HG03045 (cell line): ENCODE measurements around the gene FNDC7.
A peak's percentile ranks its signal among the peaks of the same experiment; 100 is the strongest.
"Not testable (repeated sequence)": the region's sequence is repeated elsewhere in the genome, so short reads cannot be mapped to it uniquely, and the experiment has no call there.

Experiments used
- ATAC-seq: cut with Tn5 transposase; IDR thresholded peaks from one replicate; pipeline ENCODE4 v1.9.1; 2021; ENCODE audit warnings: mild to moderate bottlenecking, moderate library complexity; ENCODE audit not compliant: unreplicated experiment

FNDC7 gene

DNA sequence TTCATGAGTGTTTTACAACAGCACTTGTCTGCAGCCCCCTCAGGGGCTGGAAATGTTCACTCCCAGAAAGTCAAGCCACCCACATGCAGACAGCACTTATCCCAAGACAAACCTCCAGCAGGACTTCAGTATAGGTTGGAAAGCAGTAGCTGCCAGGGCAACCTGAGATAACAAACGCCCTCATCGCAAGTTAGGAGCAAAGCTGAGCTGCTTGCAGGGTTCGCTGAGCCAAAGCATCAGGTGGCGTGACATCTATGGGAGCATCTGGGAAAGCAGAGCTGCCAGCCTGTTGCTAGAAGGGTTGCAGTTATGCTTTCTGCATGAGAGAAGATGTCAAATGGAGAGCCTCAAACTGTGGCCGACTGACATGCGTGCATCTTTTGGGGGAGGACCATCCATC is 29.5 kb downstream of the FNDC7 start:
- ATAC-seq, result no peak

DNA sequence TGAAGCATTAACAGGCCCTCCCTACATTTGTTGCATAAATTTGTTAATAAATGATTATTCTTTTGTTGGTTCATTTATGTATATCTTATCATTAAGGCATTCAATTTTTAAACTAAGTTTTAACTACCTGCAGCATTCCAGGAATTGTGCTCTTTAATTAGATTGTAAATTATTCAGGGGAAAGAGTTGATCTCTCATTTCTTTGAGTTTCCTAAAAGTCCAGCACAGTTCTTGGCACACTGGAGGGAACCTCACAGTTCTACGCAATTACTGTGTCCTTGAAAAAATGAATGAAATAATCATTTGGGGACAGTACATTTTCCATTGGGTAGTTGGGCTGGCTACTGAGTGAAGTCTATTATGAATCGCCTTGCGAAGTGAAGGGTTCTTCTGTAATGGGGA is 33.3 kb downstream of the FNDC7 start:
- ATAC-seq, result no peak

DNA sequence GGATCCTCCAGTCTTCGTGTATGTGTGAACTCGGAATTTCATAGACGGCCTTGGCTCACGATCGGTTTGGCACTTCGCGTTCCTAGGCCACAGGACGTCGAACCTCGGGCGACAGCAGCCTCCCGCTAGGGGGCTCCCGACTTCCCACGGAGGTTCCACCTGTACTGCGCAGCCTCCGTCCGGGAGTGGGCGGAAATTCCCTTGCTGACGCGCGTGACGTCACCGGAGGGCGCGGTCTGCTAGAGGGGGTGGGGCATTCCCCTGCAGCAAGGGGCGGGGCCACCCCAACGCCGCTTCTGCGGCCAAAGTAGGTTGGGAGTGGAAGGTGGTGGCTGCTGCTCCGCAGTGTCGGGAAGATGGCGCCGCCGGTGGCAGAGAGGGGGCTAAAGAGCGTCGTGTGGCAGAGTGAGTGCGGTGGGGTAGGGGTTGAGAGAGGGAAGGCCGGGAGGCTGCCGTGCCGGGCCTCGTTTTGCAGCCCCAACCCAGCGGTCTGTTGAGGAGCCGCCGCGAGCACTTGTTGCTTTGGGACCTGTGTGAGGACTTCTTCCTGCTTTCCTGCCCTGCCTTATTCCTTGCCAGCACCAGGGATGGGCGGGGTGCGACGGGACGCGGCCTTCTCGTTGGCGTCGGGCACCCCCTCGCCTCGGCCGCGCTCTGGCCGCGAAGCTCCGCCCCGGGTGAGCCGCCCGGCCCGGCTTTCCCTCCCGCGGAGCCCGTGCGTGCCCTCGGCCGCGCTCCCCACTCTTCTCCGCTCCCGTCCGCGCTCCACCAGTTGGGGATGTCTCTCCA is 33.9 kb downstream of the FNDC7 start, which contains the start of gene STXBP3:
STXBP3 (plus strand) TSS at position 293 of the 789 bp plus-strand sequence; CDS start at position 357, 64 bp downstream.
- ATAC-seq, result peak; percentile 91

DNA sequence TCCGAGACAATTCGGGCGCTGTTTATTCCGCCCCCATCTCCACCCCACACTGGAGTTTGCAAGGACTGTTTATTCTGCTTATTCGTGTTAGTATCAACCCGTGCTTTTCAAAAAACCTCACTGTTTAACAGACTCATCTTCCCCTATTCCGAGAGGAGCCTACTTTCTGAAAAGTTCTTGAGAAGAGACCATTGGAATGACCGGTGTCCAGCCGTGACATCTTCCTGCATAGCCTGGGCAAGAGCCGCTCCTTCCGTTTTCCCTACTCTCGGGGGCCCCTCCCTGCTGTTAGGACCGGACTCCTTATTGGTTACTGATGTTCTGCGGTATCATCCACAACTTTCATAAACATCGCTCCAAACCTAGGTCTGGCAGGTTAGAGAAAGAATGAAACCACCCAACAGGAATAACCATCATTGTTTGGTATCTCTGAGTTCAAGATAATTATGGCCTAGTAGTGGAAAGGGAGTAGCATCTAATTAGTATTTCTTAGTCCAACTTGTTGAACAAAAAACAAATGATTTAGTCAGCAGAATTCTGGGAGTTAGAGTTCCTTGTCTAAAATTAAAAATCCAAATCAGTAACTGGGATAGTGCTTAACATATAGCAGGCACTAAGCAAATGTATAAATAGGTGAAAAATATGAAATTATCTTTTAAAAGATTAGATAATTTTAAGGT is 34.6 kb downstream of the FNDC7 start:
- peak; percentile 36 for ATAC-seq

DNA sequence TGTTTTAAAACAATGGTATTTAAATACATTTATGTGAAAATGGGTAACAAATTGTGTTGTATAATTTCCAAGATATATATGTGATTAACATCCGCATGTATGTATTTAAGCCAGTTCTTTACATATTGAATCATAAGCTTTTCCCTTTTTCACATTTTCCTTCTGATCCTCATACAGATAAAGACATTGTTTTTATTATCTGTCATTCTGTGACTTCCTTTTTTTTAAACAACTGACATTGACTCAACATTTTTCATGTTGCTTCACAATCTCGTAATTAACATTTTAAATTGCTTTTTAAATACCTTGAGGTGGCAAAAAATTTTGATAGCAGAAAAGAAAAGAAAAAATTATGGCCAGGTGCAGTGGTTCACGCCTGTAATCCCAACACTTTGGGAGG is 35.2 kb downstream of the FNDC7 start:
- ATAC-seq, result no peak

DNA sequence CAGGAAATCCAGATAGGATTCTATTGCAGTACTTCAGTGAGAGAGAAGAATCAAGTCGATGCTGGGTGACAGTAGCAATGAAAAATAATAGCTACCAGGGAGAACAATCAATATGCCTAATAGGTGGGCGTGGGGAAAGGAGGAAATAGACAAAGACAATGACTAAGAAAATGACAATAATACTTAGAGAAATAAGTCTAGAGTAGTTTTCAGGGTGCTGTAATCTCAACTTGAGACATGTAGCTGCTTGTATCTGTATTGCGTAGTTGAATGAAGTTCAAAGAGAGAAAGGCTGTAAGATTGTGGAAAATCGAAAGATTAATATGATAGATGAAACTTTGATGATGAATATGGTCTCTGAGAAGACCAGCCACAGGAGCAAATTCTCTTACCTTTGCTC is 36.4 kb downstream of the FNDC7 start:
- no peak for ATAC-seq

DNA sequence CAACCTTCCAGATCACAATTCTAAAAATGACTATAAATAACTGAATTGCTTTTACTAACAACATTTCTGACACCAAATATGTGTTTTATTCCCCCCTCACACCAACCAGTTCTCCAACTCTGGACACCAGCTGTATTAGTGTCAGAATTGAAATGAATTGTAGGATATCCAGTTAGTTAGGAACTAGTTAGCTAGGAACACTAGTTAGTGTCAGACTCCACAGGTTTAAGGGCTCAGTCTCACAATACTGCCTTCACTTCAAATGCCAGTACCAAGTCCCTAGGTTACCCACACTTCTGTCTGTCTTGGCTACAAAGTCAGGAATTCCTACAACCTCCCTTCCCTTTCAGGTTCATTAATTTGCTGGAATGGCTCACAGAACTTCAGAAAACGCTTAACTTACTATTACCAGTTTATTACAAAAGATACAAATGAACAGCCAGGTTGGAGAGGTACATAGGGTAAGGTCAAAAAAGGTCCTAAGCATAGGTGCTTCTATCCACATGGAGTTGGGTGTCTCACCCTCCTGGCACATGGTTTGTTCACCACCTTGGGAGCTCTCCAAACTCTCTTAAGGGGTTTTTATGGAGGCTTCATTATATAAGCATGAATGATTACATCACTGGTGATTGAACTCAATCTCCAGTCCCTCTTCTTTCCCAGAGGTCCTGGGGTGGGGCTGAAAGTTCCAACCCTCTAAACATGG is 37.9 kb downstream of the FNDC7 start:
- ATAC-seq, result no peak

DNA sequence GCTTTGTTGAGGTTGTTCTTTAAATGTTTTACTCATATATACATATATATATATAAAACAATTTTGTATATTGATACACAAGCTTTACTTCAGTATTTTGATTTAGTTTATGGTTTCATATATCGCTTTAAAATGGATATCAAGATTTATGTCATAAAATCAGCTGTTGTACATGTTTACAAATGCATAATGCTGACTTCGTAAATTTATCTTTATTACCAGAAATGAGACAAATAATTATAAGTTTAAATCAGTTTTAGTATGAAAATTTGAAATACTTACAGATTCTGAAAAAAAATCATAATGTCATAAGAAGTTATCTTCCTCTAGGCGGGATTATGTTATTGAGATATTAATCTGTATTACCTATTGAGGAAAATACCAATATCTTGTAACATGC is 40.7 kb downstream of the FNDC7 start:
- no peak for ATAC-seq

DNA sequence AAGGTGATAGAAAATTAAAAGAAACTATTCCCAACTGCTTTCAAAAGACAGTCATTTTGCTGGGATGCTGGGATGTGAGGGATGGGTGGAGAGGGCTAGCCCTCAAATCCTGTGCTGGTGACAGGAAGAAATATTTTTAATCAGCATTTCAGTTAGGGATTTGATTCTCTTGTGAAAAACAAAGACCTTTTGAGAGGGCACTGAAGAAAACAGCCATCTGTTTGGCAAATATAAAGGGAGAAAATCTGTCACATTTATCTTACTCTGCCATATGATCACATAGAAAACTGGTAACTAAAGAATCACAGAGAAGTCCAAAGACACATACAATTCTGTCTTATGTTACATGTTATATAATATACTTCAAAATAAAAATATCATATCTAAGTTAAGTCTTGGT is 46.1 kb downstream of the FNDC7 start:
- ATAC-seq, result no peak

DNA sequence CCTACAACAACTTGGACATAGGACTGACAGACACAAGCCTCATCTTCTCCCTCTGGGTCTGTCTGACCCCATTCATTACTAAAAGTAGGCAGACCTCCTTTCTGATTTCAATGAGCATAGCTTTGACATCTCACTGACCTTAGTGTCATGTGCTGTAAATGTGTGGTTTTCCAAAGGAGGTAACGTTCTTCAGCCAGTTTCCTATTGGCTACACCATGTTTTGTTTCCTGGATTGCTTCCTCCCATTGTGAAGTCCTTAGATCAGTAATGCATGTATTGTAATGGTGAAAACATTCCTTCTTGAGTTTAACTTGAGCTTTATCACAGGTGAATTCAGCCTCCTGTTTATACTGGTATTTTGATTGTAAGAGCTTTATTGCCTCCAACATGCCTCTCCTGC is 54.4 kb downstream of the FNDC7 start:
- no peak for ATAC-seq

DNA sequence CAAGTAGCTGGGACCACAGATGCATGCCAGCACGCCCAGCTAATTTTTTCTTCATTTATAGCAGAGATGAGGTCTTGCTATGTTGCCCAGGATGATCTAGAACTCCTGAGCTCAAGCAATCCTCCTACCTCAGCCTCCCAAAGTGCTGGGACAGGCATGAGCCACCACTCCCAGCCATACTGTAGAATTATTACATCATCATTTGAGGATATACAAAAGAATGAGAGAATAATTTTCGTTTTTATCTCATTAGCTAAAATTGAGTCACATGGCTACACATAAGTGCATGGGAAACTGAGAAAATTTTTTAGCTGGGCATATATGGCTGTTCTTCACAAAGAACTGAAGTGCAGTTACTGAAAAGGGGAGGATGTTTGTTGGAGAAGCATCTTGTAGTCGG is 55.0 kb downstream of the FNDC7 start:
- no peak for ATAC-seq

DNA sequence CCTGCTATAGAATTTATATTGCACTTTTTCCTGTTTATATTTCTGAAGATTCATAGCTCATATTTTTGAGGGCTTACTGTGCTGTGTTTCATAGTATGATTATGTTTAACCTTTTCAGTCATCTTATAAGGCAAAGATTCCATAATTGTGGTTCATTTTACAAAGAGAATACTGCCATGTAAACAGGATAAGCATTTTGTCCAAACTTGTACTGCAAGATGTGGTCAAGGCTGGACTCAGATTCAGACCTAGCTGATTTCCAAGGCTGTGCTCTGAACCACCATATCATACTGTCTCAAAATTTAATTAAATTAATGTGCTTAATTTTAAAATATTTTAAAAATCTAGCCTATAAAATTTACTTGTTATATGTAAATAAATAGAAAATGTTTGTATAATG is 65.1 kb downstream of the FNDC7 start:
- ATAC-seq, result no peak

DNA sequence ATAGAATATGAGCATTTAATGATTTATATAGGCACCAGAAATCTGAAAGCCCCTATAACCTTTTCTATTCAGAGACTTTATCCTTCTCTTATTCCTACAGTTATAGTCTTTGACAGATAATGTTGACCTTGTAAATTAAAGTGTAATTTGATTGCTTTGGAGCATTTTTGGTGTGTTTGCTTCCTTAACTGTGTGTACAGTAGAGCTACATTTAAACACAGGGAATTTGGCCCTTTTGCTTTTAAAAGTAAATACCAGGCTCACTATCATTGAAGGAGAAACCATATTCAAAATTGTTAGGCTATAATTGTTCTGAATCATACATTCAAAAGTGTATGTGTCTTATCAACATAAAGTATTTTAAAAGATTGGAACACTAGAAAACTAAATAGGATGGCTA is 66.7 kb downstream of the FNDC7 start:
- no peak for ATAC-seq

DNA sequence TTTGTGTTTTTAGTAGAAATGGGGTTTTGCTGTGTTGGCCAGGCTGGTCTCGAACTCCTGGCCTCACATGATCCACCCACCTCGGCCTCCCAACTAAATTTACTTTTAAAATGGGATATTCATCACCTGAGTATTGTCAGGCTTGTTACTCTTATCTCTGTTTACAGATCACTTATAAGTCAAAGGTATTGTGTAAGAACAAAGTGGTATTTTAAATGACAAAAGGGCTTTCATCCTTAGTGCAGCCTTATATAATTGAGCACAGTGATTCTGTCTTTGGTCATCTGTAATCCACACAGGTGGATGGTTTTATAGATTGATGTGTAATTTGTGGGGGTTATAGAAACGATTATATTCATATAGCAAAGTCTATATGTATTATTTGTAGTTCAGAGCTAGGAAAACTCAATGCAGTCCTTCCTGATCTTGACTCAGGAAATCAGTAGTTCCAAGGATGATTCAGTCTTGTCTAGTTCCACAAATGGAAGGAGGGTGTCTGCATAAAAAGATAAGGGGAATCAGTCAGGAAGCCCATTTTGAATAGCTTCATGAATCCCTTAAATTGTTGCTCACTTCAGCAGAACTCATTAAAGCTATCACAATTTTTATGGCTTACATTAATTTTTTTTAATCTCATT is 68.3 kb downstream of the FNDC7 start:
- ATAC-seq, result no peak

DNA sequence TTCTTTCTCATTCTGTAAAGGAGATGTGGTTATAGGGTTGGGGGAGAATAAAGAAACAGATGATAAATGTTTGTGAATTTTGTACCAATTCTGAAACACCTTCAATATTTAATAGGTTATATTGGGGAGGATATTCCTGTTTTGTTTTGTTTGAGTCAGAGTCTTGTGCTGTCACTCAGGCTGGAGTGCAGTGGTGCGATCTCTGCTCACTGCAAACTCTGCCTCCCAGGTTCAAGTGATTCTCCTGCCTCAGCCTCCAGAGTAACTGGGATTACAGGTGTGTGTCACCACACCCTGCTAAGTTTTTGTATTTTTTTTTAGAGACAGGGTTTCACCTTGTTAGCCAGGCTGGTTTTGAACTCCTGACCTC is 68.9 kb downstream of the FNDC7 start:
- ATAC-seq, result not testable (repeated sequence)

DNA sequence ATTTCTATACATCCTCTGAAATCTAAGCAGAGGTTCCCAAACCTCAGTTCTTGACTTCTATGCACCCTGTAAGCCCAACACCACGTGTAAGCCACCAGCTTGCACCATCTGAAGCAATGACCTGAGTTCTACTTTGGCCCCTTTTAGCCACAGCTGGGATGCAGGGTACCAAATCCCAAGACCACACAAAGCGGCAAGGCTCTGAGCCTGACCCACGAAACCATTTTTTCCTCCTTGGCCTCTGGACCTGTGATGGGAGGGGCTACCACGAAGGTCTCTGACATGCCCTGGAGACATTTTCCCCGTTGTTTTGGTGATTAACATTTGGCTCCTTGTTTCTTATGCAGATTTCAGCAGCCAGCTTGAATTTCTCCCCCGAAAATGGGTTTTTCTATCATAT is 72.6 kb downstream of the FNDC7 start:
- no peak for ATAC-seq

DNA sequence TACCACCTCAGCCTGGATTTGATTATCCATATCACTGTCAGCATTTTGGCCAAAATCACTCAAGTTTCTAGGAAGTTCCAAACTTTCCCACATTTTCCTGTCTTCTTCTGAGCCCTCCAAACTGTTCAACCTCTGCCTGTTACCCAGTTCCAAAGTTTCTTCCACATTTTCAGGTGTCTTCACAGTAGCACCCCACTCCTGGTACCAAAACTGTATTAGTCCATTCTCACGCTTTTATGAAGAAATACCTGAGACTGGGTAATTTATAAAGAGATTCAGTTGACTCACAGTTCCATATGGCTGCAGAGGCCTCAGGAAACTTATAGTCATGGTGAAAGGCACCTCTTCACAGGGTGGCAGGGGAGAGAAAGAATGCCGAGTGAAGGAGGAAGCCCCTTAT is 73.2 kb downstream of the FNDC7 start:
- no peak for ATAC-seq

DNA sequence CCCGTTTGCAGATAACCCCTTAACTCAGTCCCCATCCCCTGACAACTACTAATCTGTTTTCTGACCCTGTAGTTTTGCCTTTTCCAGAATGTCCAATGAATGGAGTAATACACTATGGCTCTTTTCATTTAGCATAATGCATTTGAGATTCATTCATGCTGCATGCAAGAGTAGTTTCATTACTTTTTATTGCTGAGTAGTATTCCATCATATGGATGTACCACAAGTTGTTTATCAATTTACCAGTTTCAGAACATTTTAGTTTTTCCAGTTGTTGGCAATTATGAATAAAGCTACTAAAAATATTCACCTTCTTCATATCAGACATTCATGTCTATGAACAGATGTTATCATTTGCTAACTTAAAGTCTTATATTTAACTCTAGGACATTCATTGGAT is 79.1 kb downstream of the FNDC7 start:
- ATAC-seq, result no peak
